Activated T-helper 2 cell treated with anti-CD3 and anti-CD28 coated beads, Interferon-gamma antibody, Interleukin-2, Interleukin-4, amounts not matched to agents 10 μg/mL and 5 μg/mL and 100 μg/mL, durations not matched to agents 14 hours and 24 hours and 36 hours (primary cell): ENCODE measurements around the gene RNF125. TPM values are rescaled to one million over a fixed set of nuclear protein-coding genes. Genes with fewer than 3 reads are reported as not detected.

Experiments used
- DNase-seq: peaks from one replicate; pipeline ENCODE4 v3.0.0; 2021; ENCODE audit warnings: low spot score
- H3K27ac Mint-ChIP-seq: one replicate; pipeline ENCODE4 v1.8.0; 2021; ENCODE audit warnings: mixed read lengths
- H3K27me3 Mint-ChIP-seq: one replicate; pipeline ENCODE4 v1.8.0; 2021; ENCODE audit warnings: low read depth, mixed read lengths
- H3K36me3 Mint-ChIP-seq: one replicate; pipeline ENCODE4 v1.8.0; 2021; ENCODE audit warnings: low read depth, mixed read lengths
- H3K4me1 Mint-ChIP-seq: one replicate; pipeline ENCODE4 v1.8.0; 2021; ENCODE audit warnings: low read depth, mixed read lengths
- H3K4me3 Mint-ChIP-seq: one replicate; pipeline ENCODE4 v1.8.0; 2021; ENCODE audit warnings: low read depth, mild to moderate bottlenecking, moderate library complexity, mixed read lengths
- H3K9me3 Mint-ChIP-seq: one replicate; pipeline ENCODE4 v1.8.0; 2021; ENCODE audit warnings: mixed read lengths
- intact Hi-C: fragments of 100-400 bp; cut with micrococcal nuclease; formaldehyde crosslinking; loops from one replicate; pipeline ENCODE4 v1.15.1; 2023
- total RNA-seq: library from RNA; stranded (reverse); gene quantifications from 2 replicates; pipeline ENCODE4 v1.2.3, GENCODE V29; 2022

Gene RNF125
- total RNA-seq, result 82.5 and 83.6 TPM in 2 replicates

- no peaks in the 10 kb centered on the region for H3K27me3 Mint-ChIP-seq
- intact Hi-C loops, result loop anchor here (1.0 to 5.0 kb wide), 6 partner anchors 18 to 75 kb away; partner anchors contain the start of gene TRAPPC8
- peak; percentile 94 for DNase-seq
- no peaks in the 10 kb centered on the region for H3K9me3 Mint-ChIP-seq
- H3K36me3 Mint-ChIP-seq, result peaks cover 40% of the 10 kb centered on the region
- H3K4me3 Mint-ChIP-seq, result peak within 1 kb of the TSS; percentile 97
- H3K4me1 Mint-ChIP-seq, result peaks cover 32% of the 10 kb centered on the region
- peak within 1 kb of the TSS; percentile 96 for H3K27ac Mint-ChIP-seq
These were observed at the start of gene RNF125 for GRCh38 chr18:32018331-32019250. RNF125 (plus strand) TSS chr18:32018825; CDS start chr18:32018864, 39 bp downstream.

GRCh38 chr18:31970617-31971016, 48.0 kb upstream of the RNF125 start:
- H3K4me1 Mint-ChIP-seq, result no peaks in the 10 kb centered on the region

GRCh38 chr18:31973929-31974546, 44.6 kb upstream of the RNF125 start:
- no peaks in the 10 kb centered on the region for H3K4me1 Mint-ChIP-seq
- H3K36me3 Mint-ChIP-seq, result peaks cover 15% of the 10 kb centered on the region
- DNase-seq, result no peak
- H3K27me3 Mint-ChIP-seq, result peaks cover 3% of the 10 kb centered on the region
- H3K9me3 Mint-ChIP-seq, result peaks cover 60% of the 10 kb centered on the region
- intact Hi-C loops, result no loop called here
- H3K27ac Mint-ChIP-seq, result no peak overlapping the region
- H3K4me3 Mint-ChIP-seq, result no peak overlapping the region

More at GRCh38 chr18:31970617-31971016, 48.0 kb upstream of the RNF125 start:
- Mint-ChIP-seq H3K4me3 (no peak overlapping the region), H3K27me3 (peaks cover 3% of the 10 kb centered on the region), H3K9me3 (peaks cover 28% of the 10 kb centered on the region), H3K27ac (no peak overlapping the region), H3K36me3 (peaks cover 7% of the 10 kb centered on the region)
- DNase-seq, result no peak
- intact Hi-C loops, result no loop called here

- Mint-ChIP-seq H3K27ac (no peak overlapping the region), H3K4me3 (no peak overlapping the region), H3K36me3 (peaks cover 20% of the 10 kb centered on the region), H3K4me1 (no peaks in the 10 kb centered on the region), H3K9me3 (peaks cover 69% of the 10 kb centered on the region), H3K27me3 (no peaks in the 10 kb centered on the region)
- no peak for DNase-seq
- intact Hi-C loops, result loop anchor here (5.0 kb wide), 1 partner anchor 41 kb away; the partner anchor contains the start of gene RNF125
These were observed 42.4 kb upstream of the RNF125 start for GRCh38 chr18:31976242-31976641.

- peaks cover 20% of the 10 kb centered on the region for H3K36me3 Mint-ChIP-seq
- no peak overlapping the region for H3K4me3 Mint-ChIP-seq
- no peaks in the 10 kb centered on the region for H3K27me3 Mint-ChIP-seq
- peaks cover 66% of the 10 kb centered on the region for H3K9me3 Mint-ChIP-seq
- DNase-seq, result no peak
- H3K27ac Mint-ChIP-seq, result no peak overlapping the region
- intact Hi-C loops, result loop anchor here (5.0 kb wide), 1 partner anchor 40 kb away; the partner anchor contains the start of gene RNF125
- no peaks in the 10 kb centered on the region for H3K4me1 Mint-ChIP-seq
These were observed 41.3 kb upstream of the RNF125 start for GRCh38 chr18:31977270-31977872.

- no peaks in the 10 kb centered on the region for H3K27me3 Mint-ChIP-seq
- H3K9me3 Mint-ChIP-seq, result peaks cover 61% of the 10 kb centered on the region
- H3K4me3 Mint-ChIP-seq, result no peak overlapping the region
- H3K27ac Mint-ChIP-seq, result no peak overlapping the region
- intact Hi-C loops, result loop anchor here (5.0 kb wide), 1 partner anchor 39 kb away; the partner anchor contains the start of gene RNF125
- peaks cover 20% of the 10 kb centered on the region for H3K36me3 Mint-ChIP-seq
- H3K4me1 Mint-ChIP-seq, result peaks cover 6% of the 10 kb centered on the region
- DNase-seq, result no peak
These were observed 40.0 kb upstream of the RNF125 start for GRCh38 chr18:31978616-31979015.

GRCh38 chr18:31979714-31980113, 38.9 kb upstream of the RNF125 start:
- peaks cover 13% of the 10 kb centered on the region for H3K36me3 Mint-ChIP-seq
- no peak for DNase-seq
- peaks cover 12% of the 10 kb centered on the region for H3K4me1 Mint-ChIP-seq
- intact Hi-C loops, result loop anchor here (5.0 kb wide), 1 partner anchor 38 kb away; the partner anchor contains the start of gene RNF125
- H3K27me3 Mint-ChIP-seq, result no peaks in the 10 kb centered on the region
- H3K27ac Mint-ChIP-seq, result no peak overlapping the region
- no peak overlapping the region for H3K4me3 Mint-ChIP-seq
- H3K9me3 Mint-ChIP-seq, result peaks cover 51% of the 10 kb centered on the region

GRCh38 chr18:31980863-31981262, 37.8 kb upstream of the RNF125 start:
- intact Hi-C loops, result no loop called here
- peaks cover 39% of the 10 kb centered on the region for H3K9me3 Mint-ChIP-seq
- no peak overlapping the region for H3K4me3 Mint-ChIP-seq
- peaks cover 13% of the 10 kb centered on the region for H3K36me3 Mint-ChIP-seq
- no peaks in the 10 kb centered on the region for H3K27me3 Mint-ChIP-seq
- no peak for DNase-seq
- no peak overlapping the region for H3K27ac Mint-ChIP-seq
- H3K4me1 Mint-ChIP-seq, result peaks cover 14% of the 10 kb centered on the region

GRCh38 chr18:31983020-31983419, 35.6 kb upstream of the RNF125 start:
- H3K27ac Mint-ChIP-seq, result no peak overlapping the region
- H3K36me3 Mint-ChIP-seq, result peaks cover 10% of the 10 kb centered on the region
- H3K9me3 Mint-ChIP-seq, result peaks cover 19% of the 10 kb centered on the region
- H3K27me3 Mint-ChIP-seq, result peaks cover 2% of the 10 kb centered on the region
- no peak for DNase-seq
- no peak overlapping the region for H3K4me3 Mint-ChIP-seq
- intact Hi-C loops, result no loop called here
- H3K4me1 Mint-ChIP-seq, result peaks cover 14% of the 10 kb centered on the region

GRCh38 chr18:31983976-31984375, 34.6 kb upstream of the RNF125 start:
- peaks cover 14% of the 10 kb centered on the region for H3K4me1 Mint-ChIP-seq
- H3K27ac Mint-ChIP-seq, result no peak overlapping the region
- peaks cover 9% of the 10 kb centered on the region for H3K9me3 Mint-ChIP-seq
- H3K36me3 Mint-ChIP-seq, result peaks cover 5% of the 10 kb centered on the region
- intact Hi-C loops, result no loop called here
- peaks cover 2% of the 10 kb centered on the region for H3K27me3 Mint-ChIP-seq
- no peak for DNase-seq
- no peak overlapping the region for H3K4me3 Mint-ChIP-seq

GRCh38 chr18:31990823-31991222, 27.8 kb upstream of the RNF125 start:
- intact Hi-C loops, result no loop called here
- H3K4me1 Mint-ChIP-seq, result peaks cover 2% of the 10 kb centered on the region
- no peak overlapping the region for H3K4me3 Mint-ChIP-seq
- no peaks in the 10 kb centered on the region for H3K9me3 Mint-ChIP-seq
- peaks cover 4% of the 10 kb centered on the region for H3K27me3 Mint-ChIP-seq
- no peaks in the 10 kb centered on the region for H3K36me3 Mint-ChIP-seq
- H3K27ac Mint-ChIP-seq, result no peak overlapping the region
- DNase-seq, result no peak

GRCh38 chr18:31996007-31996406, 22.6 kb upstream of the RNF125 start:
- no peak for DNase-seq
- H3K36me3 Mint-ChIP-seq, result no peaks in the 10 kb centered on the region
- H3K4me3 Mint-ChIP-seq, result no peak overlapping the region
- no peaks in the 10 kb centered on the region for H3K9me3 Mint-ChIP-seq
- intact Hi-C loops, result no loop called here
- no peak overlapping the region for H3K27ac Mint-ChIP-seq
- peaks cover 4% of the 10 kb centered on the region for H3K27me3 Mint-ChIP-seq
- H3K4me1 Mint-ChIP-seq, result no peaks in the 10 kb centered on the region
